Natural killer cell treated with Interleukin-12 subunit alpha and Interleukin-12 subunit beta and Interleukin-15 and Interleukin-18, amount 100 ng/mL, for 72 hours (primary cell): ENCODE results near the gene HSP90AA1. TPM values are rescaled to one million over a fixed set of nuclear protein-coding genes. Genes with fewer than 3 reads are reported as not detected.

Experiments used
- ATAC-seq, 2 donors: fragments of 150-1000 bp; cut with Tn5 transposase in 1 of 2; sonication (Bioruptor Pico), chemical (Tn5 transposase) in 1 of 2; 2 replicates each; pipeline ENCODE4 v1.10.0; 2021
- DNase-seq: peaks from one replicate; pipeline ENCODE4 v3.0.0; 2022; ENCODE audit warnings: low spot score
- H3K27ac Mint-ChIP-seq, 2 donors: 1 replicate in 1 of 2; 2 replicates in 1 of 2; pipeline ENCODE4 v1.8.0; 2022; ENCODE audit warnings: mixed read lengths in 2 of 2, mild to moderate bottlenecking in 1 of 2, moderate library complexity in 1 of 2
- H3K27me3 Mint-ChIP-seq, 2 donors: 1 replicate in 1 of 2; 2 replicates in 1 of 2; pipeline ENCODE4 v1.8.0; 2022; ENCODE audit warnings: mixed read lengths in 2 of 2
- H3K36me3 Mint-ChIP-seq: one replicate; pipeline ENCODE4 v1.8.0; 2022; ENCODE audit warnings: mixed read lengths
- H3K4me1 Mint-ChIP-seq, 2 donors: 1 replicate in 1 of 2; 2 replicates in 1 of 2; pipeline ENCODE4 v1.8.0; 2022; ENCODE audit warnings: low read depth in 2 of 2, mixed read lengths in 2 of 2, mild to moderate bottlenecking in 1 of 2
- H3K4me3 Mint-ChIP-seq: one replicate; pipeline ENCODE4 v1.8.0; 2022; ENCODE audit warnings: mixed read lengths
- H3K9me3 Mint-ChIP-seq: 2 replicates; pipeline ENCODE4 v1.8.0; 2022; ENCODE audit warnings: mixed read lengths
- total RNA-seq, 2 donors: library from RNA; stranded (reverse); gene quantifications; one replicate each; pipeline ENCODE4 v1.2.3, GENCODE V29; 2022

HSP90AA1 gene
- total RNA-seq, 2 donors from 2014 or later = 831 to 919 TPM

- no peaks in the 10 kb centered on the region for H3K9me3 Mint-ChIP-seq
- peaks cover 28% of the 10 kb centered on the region for H3K36me3 Mint-ChIP-seq
- H3K4me1 Mint-ChIP-seq = peaks cover 0 to 2% of the 10 kb centered on the region in 2 donors
- no peak overlapping the region for H3K27ac Mint-ChIP-seq
- H3K27me3 Mint-ChIP-seq = no peaks in the 10 kb centered on the region
- no peak overlapping the region for H3K4me3 Mint-ChIP-seq
- DNase-seq (no peak), ATAC-seq (no peak)
Observed at GRCh38 chr14:102033241-102033640, 53.6 kb downstream of the HSP90AA1 start.

Other genes with a start within 250 kb of the HSP90AA1 start
- gene DYNC1H1, start 122.5 kb downstream of the HSP90AA1 start, total RNA-seq = 100 to 1,000 TPM; 322 to 415 TPM
- gene WDR20, start 52.9 kb upstream of the HSP90AA1 start, total RNA-seq = 10 to 100 TPM; 44.9 to 59.3 TPM
- gene MOK, start 218.1 kb upstream of the HSP90AA1 start, total RNA-seq = 1 to 10 TPM; 3.0 to 5.9 TPM
- gene ZNF839, start 232.7 kb upstream of the HSP90AA1 start, total RNA-seq = 10 to 100 TPM; 10.5 to 23.8 TPM